HPDE6-E6E7 (cell line): ENCODE data around the gene JAZF1.
"Not testable (repeated sequence)": the region's sequence is repeated elsewhere in the genome, so short reads cannot be mapped to it uniquely, and the experiment has no call there.

Source experiments
- DNase-seq: peaks from one replicate; pipeline ENCODE4 v3.0.0; 2011; ENCODE audit warnings: missing footprints; ENCODE audit errors: extremely low spot score

JAZF1 gene

GRCh38 chr7:28042721-28043120 lies 137.9 kb downstream of the JAZF1 start:
- DNase-seq: no peak

GRCh38 chr7:28041508-28042314 lies 138.9 kb downstream of the JAZF1 start:
- no peak for DNase-seq

GRCh38 chr7:28038175-28038797 lies 142.3 kb downstream of the JAZF1 start:
- no peak for DNase-seq

GRCh38 chr7:28037220-28038010 lies 143.2 kb downstream of the JAZF1 start:
- peak; percentile 80 for DNase-seq

- DNase-seq: no peak
Observed at GRCh38 chr7:28036696-28037095, 143.9 kb downstream of the JAZF1 start.

- no peak for DNase-seq
Observed at GRCh38 chr7:28033386-28033785, 147.2 kb downstream of the JAZF1 start.

- no peak for DNase-seq
Observed at GRCh38 chr7:28032738-28033380, 147.7 kb downstream of the JAZF1 start.

- DNase-seq: no peak
Observed at GRCh38 chr7:28029051-28029450, 151.5 kb downstream of the JAZF1 start.

GRCh38 chr7:28028471-28028870 lies 152.1 kb downstream of the JAZF1 start:
- DNase-seq: no peak

- DNase-seq: no peak
Observed at GRCh38 chr7:28026237-28026636, 154.4 kb downstream of the JAZF1 start.

GRCh38 chr7:28024786-28025334 lies 155.7 kb downstream of the JAZF1 start:
- DNase-seq: no peak

GRCh38 chr7:28020302-28020940 lies 160.2 kb downstream of the JAZF1 start:
- DNase-seq: peak; percentile 84

- DNase-seq: no peak
Observed at GRCh38 chr7:28018856-28019465, 161.6 kb downstream of the JAZF1 start.

GRCh38 chr7:28018446-28018845 lies 162.1 kb downstream of the JAZF1 start:
- no peak for DNase-seq

GRCh38 chr7:28018020-28018419 lies 162.6 kb downstream of the JAZF1 start:
- DNase-seq: no peak

- no peak for DNase-seq
Observed at GRCh38 chr7:28017372-28017771, 163.2 kb downstream of the JAZF1 start.

GRCh38 chr7:28016297-28016696 lies 164.3 kb downstream of the JAZF1 start:
- no peak for DNase-seq

GRCh38 chr7:28015169-28015568 lies 165.4 kb downstream of the JAZF1 start:
- no peak for DNase-seq

- DNase-seq: not testable (repeated sequence)
Observed at GRCh38 chr7:28014340-28014739, 166.3 kb downstream of the JAZF1 start.

- no peak for DNase-seq
Observed at GRCh38 chr7:28013441-28013840, 167.2 kb downstream of the JAZF1 start.

- no peak for DNase-seq
Observed at GRCh38 chr7:28013019-28013418, 167.6 kb downstream of the JAZF1 start.
